ENCODE data around the gene CSTPP1. TPM values are rescaled to one million over a fixed set of nuclear protein-coding genes. Genes with fewer than 3 reads are reported as not detected.

The CSTPP1 gene
- polyA plus RNA-seq, 1 donor (not counting 4 experiments of a cell fraction or from before 2014, with no cell fraction given) = 20.0 TPM

DNA sequence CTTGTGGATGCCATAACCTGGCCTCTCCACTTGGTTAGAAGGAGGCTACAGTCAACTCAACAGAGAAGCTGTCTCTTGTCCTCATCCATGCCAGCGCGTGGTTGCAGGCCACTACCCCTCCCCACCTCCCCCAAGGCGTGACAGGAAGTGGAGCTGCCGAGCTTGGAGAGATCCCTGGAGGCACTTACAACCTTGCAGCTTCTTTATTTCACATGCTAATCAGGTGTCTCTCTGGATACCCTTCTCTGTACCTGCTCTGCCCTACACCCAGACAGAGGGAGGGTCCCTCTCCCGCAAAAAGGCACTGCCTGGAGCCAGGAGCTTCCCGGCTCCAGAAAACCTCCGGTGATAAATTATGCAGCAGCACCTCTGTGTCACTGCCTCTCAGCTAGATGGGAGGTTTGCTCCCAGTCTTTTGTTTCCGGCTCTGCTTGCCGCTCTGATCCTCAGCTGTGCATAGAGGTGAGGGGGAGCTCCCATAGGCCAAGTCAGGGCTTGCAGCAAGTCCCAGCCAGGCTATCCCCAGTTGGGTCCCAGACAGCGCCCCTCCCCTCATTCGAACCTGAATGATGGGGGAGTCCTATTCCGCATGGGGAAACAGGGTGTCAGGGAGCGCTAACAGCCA is 23.9 kb upstream of the CSTPP1 start:
- dilution Hi-C loops (cut with MboI; ENCODE audit: extremely low pct_ligation_motif_present, low sequenced_read_pairs) = no loop called here
- Histone ChIP-seq H3K9ac (ENCODE audit: control insufficient read depth, extremely low read depth, insufficient read depth, low read length) (peak overlapping the region; percentile 4), H3K4me1 (ENCODE audit: control insufficient read depth, extremely low read depth, insufficient read depth, low read length) (peaks cover 53% of the 10 kb centered on the region), H3K9me1 (ENCODE audit: control insufficient read depth, extremely low read depth, insufficient read depth, low read length) (no peaks in the 10 kb centered on the region), H3K79me2 (ENCODE audit: control insufficient read depth, insufficient read depth, low read length) (no peaks in the 10 kb centered on the region), H3K4me3 (ENCODE audit: control insufficient read depth in 2 of 3, extremely low read depth in 1 of 3, insufficient read depth in 2 of 3, low read depth in 1 of 3, low read length in 3 of 3) (peak overlapping the region in 2 of 3 experiments; percentile 54 to 65), H3K27me3 (ENCODE audit: control insufficient read depth, extremely low read depth, insufficient read depth, low read length) (no peaks in the 10 kb centered on the region), H4K20me1 (ENCODE audit: control insufficient read depth, extremely low read depth, insufficient read depth, low read length) (no peaks in the 10 kb centered on the region), H3K4me2 (ENCODE audit: control insufficient read depth, extremely low read depth, insufficient read depth, low read depth, low read length) (peak overlapping the region; percentile 82), H3K9me3 (ENCODE audit: control insufficient read depth, low read depth, low read length) (no peaks in the 10 kb centered on the region), H2AFZ (ENCODE audit: control insufficient read depth, low read length) (peak overlapping the region; percentile 84), H3K36me3 (ENCODE audit: control insufficient read depth in 2 of 2, extremely low read depth in 1 of 2, insufficient read depth in 2 of 2, low read length in 2 of 2) (no peaks in the 10 kb centered on the region), H3K27ac (ENCODE audit: control insufficient read depth, insufficient read depth, low read length) (peak overlapping the region; percentile 17)
- TF ChIP-seq EZH2 (IDR thresholded peaks at IDR 0.05; ENCODE audit: low read length) = no peak
- peak in 1 of 3 experiments; percentile 2 for TF ChIP-seq CTCF (optimal IDR thresholded peaks at IDR 0.05 in 1 of 3, IDR thresholded peaks at IDR 0.05 in 1 of 3, conservative IDR thresholded peaks at IDR 0.05 in 1 of 3; ENCODE audit: extremely low read depth in 1 of 3, insufficient read depth in 2 of 3, low read length in 3 of 3)
- FAIRE-seq (peak; percentile 9), DNase-seq (ENCODE audit: low read depth, low spot score) (no peak)

GRCh38 chr11:46913484-46913883 is 23.1 kb upstream of the CSTPP1 start:
- H3K36me3 ChIP-seq (ENCODE audit: control insufficient read depth in 2 of 2, extremely low read depth in 1 of 2, insufficient read depth in 2 of 2, low read length in 2 of 2) = no peaks in the 10 kb centered on the region

More at GRCh38 chr11:46913484-46913883, 23.1 kb upstream of the CSTPP1 start:
- Histone ChIP-seq H3K4me2 (ENCODE audit: control insufficient read depth, extremely low read depth, insufficient read depth, low read depth, low read length) (peak overlapping the region; percentile 82), H3K9me3 (ENCODE audit: control insufficient read depth, low read depth, low read length) (no peaks in the 10 kb centered on the region), H3K4me3 (ENCODE audit: control insufficient read depth in 2 of 3, extremely low read depth in 1 of 3, insufficient read depth in 2 of 3, low read depth in 1 of 3, low read length in 3 of 3) (no peak overlapping the region), H2AFZ (ENCODE audit: control insufficient read depth, low read length) (no peak overlapping the region), H3K4me1 (ENCODE audit: control insufficient read depth, extremely low read depth, insufficient read depth, low read length) (peaks cover 53% of the 10 kb centered on the region), H4K20me1 (ENCODE audit: control insufficient read depth, extremely low read depth, insufficient read depth, low read length) (no peaks in the 10 kb centered on the region), H3K9me1 (ENCODE audit: control insufficient read depth, extremely low read depth, insufficient read depth, low read length) (no peaks in the 10 kb centered on the region), H3K9ac (ENCODE audit: control insufficient read depth, extremely low read depth, insufficient read depth, low read length) (no peak overlapping the region), H3K27ac (ENCODE audit: control insufficient read depth, insufficient read depth, low read length) (no peak overlapping the region), H3K27me3 (ENCODE audit: control insufficient read depth, extremely low read depth, insufficient read depth, low read length) (no peaks in the 10 kb centered on the region), H3K79me2 (ENCODE audit: control insufficient read depth, insufficient read depth, low read length) (no peaks in the 10 kb centered on the region)
- TF ChIP-seq EZH2 (IDR thresholded peaks at IDR 0.05; ENCODE audit: low read length) = no peak
- no peak for TF ChIP-seq CTCF (optimal IDR thresholded peaks at IDR 0.05 in 1 of 3, IDR thresholded peaks at IDR 0.05 in 1 of 3, conservative IDR thresholded peaks at IDR 0.05 in 1 of 3; ENCODE audit: extremely low read depth in 1 of 3, insufficient read depth in 2 of 3, low read length in 3 of 3)
- FAIRE-seq (no peak), DNase-seq (ENCODE audit: low read depth, low spot score) (no peak)
- dilution Hi-C loops (cut with MboI; ENCODE audit: extremely low pct_ligation_motif_present, low sequenced_read_pairs) = no loop called here
